GM12874 (cell line): Measurements from ENCODE around the gene PLCB1.

Experiments
- TF ChIP-seq, protein P1 (sequence below): IDR thresholded peaks from 2 replicates; pipeline ENCODE4 v1.5.1; 2011; ENCODE audit warnings: low read depth, mild to moderate bottlenecking, control low read depth, low read length, moderate library complexity; ENCODE audit not compliant: insufficient read depth

Gene PLCB1

DNA sequence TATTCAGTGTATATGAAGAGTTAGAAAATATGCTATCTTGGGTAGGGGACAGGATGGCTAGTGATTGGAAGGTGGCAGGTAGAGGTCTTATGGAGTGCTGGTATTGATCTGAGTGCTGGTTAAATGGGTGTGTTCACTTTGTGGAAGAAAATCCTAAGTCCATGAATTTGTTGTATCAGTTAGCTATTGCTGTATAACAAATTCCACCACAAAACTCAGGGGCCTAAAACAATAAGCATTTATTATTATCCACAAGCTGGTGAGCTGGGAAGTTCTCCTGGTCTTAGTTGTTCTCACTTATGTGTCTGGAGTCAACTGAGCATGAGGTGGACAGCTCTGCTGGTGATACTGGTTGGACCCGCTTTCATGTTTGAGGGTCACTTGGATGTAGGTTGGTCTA lies 724.6 kb downstream of the PLCB1 start:
- TF ChIP-seq, protein P1, sequence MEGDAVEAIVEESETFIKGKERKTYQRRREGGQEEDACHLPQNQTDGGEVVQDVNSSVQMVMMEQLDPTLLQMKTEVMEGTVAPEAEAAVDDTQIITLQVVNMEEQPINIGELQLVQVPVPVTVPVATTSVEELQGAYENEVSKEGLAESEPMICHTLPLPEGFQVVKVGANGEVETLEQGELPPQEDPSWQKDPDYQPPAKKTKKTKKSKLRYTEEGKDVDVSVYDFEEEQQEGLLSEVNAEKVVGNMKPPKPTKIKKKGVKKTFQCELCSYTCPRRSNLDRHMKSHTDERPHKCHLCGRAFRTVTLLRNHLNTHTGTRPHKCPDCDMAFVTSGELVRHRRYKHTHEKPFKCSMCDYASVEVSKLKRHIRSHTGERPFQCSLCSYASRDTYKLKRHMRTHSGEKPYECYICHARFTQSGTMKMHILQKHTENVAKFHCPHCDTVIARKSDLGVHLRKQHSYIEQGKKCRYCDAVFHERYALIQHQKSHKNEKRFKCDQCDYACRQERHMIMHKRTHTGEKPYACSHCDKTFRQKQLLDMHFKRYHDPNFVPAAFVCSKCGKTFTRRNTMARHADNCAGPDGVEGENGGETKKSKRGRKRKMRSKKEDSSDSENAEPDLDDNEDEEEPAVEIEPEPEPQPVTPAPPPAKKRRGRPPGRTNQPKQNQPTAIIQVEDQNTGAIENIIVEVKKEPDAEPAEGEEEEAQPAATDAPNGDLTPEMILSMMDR: no peak

DNA sequence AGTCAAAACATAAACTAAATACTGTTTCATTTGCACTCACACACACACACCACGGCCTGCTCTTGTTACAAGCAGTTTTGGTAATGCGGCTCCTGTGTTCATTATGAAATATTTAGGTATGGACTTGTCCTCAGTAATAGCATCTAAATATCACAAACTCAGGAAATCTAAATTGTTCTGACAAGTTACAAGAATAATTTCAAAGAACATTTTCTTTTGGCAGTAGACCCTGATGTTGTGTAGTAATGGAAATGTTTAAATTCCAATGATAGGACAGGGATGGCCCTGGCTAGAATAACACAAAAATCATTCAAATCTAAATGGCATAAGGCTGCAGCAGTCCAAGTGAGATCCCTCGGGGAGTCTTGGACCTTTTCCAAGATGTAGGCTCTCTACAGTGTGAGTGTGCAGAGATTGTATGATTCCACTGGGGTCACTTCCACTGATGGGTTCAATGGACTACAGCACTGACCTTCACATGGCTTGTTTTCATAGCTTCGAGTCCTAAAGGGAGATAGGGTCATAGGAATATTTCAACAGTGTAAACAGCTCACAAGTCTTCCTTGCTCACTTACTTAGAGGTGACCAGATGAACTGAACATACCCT lies 726.2 kb downstream of the PLCB1 start:
- TF ChIP-seq, protein P1: no peak

DNA sequence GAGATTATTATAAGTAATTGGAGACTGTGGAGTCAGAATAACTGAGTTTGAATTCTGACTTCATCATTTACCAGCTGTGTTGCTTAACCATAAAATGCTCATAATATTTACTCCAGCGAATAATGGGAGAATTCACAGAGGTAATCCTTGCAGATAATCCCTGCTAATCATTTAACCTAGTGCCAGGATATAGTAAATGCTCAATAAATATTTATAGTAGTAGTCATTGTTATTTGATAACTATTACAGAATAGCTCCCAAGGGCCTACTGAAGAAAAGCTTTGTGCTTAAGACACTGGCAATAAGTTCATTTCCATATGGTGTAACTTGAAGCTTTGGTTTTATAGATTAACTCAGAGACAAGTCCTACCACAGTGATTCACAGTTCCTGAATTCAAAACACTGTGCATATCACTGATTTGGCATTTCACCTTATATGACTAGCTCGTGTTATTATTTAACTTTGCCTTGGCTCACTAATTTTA lies 728.0 kb downstream of the PLCB1 start:
- TF ChIP-seq, protein P1: no peak

DNA sequence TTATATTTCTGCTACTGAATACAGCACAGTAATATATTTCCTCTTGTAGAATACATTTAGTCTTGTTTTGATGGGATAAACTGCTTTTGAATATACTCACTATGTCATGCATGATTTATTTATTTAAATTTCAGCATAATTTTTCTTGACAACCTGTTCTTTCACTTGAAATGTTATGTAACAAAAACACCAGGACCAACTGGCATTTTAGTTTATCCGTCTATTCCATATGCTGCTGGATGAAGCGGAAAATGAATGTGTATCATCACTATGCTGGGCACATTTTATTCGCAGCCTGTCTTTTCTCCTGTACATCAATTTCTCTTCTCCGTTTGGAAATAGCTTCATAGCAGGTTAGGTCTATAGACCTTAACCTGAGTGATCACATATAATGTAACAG lies 730.0 kb downstream of the PLCB1 start:
- TF ChIP-seq, protein P1: no peak

DNA sequence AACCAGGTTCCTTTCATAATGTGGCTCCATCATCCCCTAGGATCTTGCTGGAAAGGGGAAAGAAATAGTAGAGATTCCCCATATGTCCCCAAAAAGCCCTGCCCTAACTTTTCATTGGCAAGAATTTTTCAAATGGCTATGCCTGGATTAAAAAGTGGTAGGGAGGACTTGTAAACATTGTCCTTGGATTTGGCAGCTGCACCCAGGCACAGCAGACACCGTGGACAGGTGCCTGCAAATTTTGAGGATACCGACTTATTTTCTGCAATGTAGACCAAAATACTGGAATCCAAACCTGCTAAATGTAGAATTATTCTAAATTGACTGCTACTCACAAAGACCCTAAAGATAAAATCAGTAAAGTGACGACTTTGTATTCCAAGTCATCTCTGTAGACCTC lies 733.6 kb downstream of the PLCB1 start:
- TF ChIP-seq, protein P1: no peak

DNA sequence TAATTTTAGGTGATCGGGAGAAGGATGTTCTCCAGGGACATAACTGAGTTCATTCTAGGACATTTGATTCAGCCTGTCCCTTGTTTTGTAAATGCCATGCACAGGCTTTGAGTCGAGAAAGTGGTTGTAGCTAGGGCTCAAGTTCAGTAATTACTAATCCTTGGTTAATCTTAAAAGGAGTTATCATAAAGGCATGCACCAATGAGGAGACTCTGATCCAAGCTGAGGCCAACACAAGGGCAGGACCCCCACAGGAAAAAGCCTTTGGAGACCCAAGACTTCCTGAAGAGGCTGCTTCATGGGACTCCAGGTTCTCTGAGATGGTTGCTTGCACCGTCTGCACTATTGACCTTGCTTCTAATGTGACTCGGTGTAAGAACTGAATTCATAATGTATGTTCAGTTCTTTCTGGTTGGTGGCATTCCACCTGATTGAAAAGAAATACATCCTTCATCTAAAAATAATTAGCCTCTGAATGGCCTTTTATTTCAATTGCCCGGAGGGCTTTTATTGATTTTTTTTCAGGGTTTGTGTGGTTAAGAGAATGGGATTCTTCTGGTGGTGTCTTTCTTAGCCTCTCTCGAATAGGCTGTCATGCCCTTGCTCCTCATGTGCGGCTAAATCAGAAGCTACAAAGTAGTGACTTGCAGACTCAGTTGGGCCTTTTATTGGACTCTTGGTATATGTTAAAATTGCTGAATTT lies 735.1 kb downstream of the PLCB1 start:
- TF ChIP-seq, protein P1: no peak

DNA sequence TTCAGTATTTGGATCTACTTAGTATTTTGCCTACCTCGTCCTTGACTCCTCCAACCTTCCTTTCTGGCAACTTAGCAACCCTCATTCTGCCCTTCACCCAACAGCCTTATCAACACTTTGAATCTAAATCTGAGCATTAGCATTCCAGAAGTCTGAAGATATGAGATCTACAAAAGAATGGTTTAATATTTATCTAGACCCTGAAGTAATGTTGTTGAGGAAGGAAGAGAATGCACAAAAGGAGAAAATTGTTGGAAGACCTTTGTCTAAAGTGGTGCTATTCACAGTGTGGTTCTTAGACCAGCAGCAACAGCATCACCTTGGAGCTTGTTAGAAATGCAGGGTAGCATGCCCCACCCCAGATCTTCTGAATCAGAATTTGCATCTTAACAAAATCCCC lies 738.6 kb downstream of the PLCB1 start:
- TF ChIP-seq, protein P1: no peak
